Osteoblast (primary cell): ENCODE results near the gene PRR13. TPM values are rescaled to one million over a fixed set of nuclear protein-coding genes. Genes with fewer than 3 reads are reported as not detected.
"Not testable (repeated sequence)": the region's sequence is repeated elsewhere in the genome, so short reads cannot be mapped to it uniquely, and the experiment has no call there.

ENCODE experiments used
- DNase-seq: peaks from one replicate; pipeline ENCODE4 v3.0.0; 2011; ENCODE audit warnings: low spot score, mixed read lengths; ENCODE audit not compliant: insufficient read length; ENCODE audit errors: missing footprints
- H2AFZ ChIP-seq: 2 replicates; pipeline ENCODE4 v1.6.0; 2011; ENCODE audit warnings: mild to moderate bottlenecking, low read length
- H3K27ac ChIP-seq: 2 replicates; pipeline ENCODE4 v1.5.1; 2011; ENCODE audit warnings: mild to moderate bottlenecking, low read depth, low read length, moderate library complexity
- H3K27me3 ChIP-seq: 2 replicates; pipeline ENCODE4 v1.6.0; 2012; ENCODE audit warnings: mild to moderate bottlenecking, control low read depth, inconsistent platforms, low read length, moderate library complexity; ENCODE audit not compliant: insufficient read depth
- H3K36me3 ChIP-seq: 2 replicates; pipeline ENCODE4 v1.5.1; 2011; ENCODE audit warnings: mild to moderate bottlenecking, low read length, control low read depth, moderate library complexity; ENCODE audit not compliant: insufficient read depth
- H3K4me1 ChIP-seq: 2 replicates; pipeline ENCODE4 v1.5.1; 2011; ENCODE audit warnings: mild to moderate bottlenecking, low read length, control low read depth, moderate library complexity; ENCODE audit not compliant: insufficient read depth
- H3K4me2 ChIP-seq: 2 replicates; pipeline ENCODE4 v1.6.0; 2011; ENCODE audit warnings: mild to moderate bottlenecking, low read length; ENCODE audit not compliant: insufficient read depth
- H3K4me3 ChIP-seq: fragments of 200-600 bp; sonication (generic); 3 replicates; pipeline ENCODE4 v1.5.1; 2012; ENCODE audit warnings: mild to moderate bottlenecking, low read length, inconsistent platforms; ENCODE audit not compliant: insufficient read depth
- H3K79me2 ChIP-seq: 2 replicates; pipeline ENCODE4 v1.6.0; 2012; ENCODE audit warnings: mild to moderate bottlenecking, low read length, control low read depth, inconsistent platforms; ENCODE audit not compliant: insufficient read depth
- H3K9me3 ChIP-seq: 2 replicates; pipeline ENCODE4 v1.5.1; 2011; ENCODE audit warnings: low read depth, low read length, control low read depth
- H4K20me1 ChIP-seq: 2 replicates; pipeline ENCODE4 v1.6.0; 2012; ENCODE audit warnings: mild to moderate bottlenecking, low read length, control low read depth; ENCODE audit not compliant: insufficient read depth
- CTCF ChIP-seq: IDR thresholded peaks from 2 replicates; pipeline ENCODE4 v1.5.1; 2011; ENCODE audit warnings: mild to moderate bottlenecking, low read depth, low read length, moderate library complexity; ENCODE audit errors: extremely low read depth
- total RNA-seq: library from RNA; depleted of rRNA; stranded (reverse); fragments of >200 nt; gene quantifications from 2 replicates; pipeline ENCODE4 v1.2.3, GENCODE V29; 2012

Gene PRR13
- 55.0 and 64.2 TPM in 2 replicates for total RNA-seq

- Histone ChIP-seq H3K4me2 (peak within 1 kb of the TSS; percentile 92), H3K27ac (peak within 1 kb of the TSS; percentile 78), H4K20me1 (no peaks in the 10 kb centered on the region), H3K27me3 (no peaks in the 10 kb centered on the region), H3K36me3 (peaks cover 22% of the 10 kb centered on the region), H2AFZ (peak within 1 kb of the TSS; percentile 99), H3K4me1 (peaks cover 18% of the 10 kb centered on the region), H3K4me3 (peak within 1 kb of the TSS; percentile 81), H3K79me2 (peaks cover 34% of the 10 kb centered on the region), H3K9me3 (no peaks in the 10 kb centered on the region)
- DNase-seq, result peak; percentile 98
- no peak for TF ChIP-seq CTCF
These were observed at the start of gene PRR13 for GRCh38 chr12:53441040-53441833. Gene PRR13, plus strand, starts transcription at chr12:53441734. Its CDS starts 981 bp downstream, at chr12:53442715.

- Histone ChIP-seq H3K36me3 (peaks cover 10% of the 10 kb centered on the region), H4K20me1 (no peaks in the 10 kb centered on the region), H3K9me3 (no peaks in the 10 kb centered on the region)
These were observed 41.6 kb upstream of the PRR13 start for GRCh38 chr12:53399896-53400295.

GRCh38 chr12:53402351-53402750, 39.2 kb upstream of the PRR13 start:
- not testable (repeated sequence) for H3K27me3 ChIP-seq, H3K4me1 ChIP-seq, H3K4me2 ChIP-seq, H4K20me1 ChIP-seq, H3K4me3 ChIP-seq, H2AFZ ChIP-seq, H3K9me3 ChIP-seq, DNase-seq, H3K27ac ChIP-seq
- peaks cover 72% of the 10 kb centered on the region for H3K79me2 ChIP-seq
- peaks cover 10% of the 10 kb centered on the region for H3K36me3 ChIP-seq

More at GRCh38 chr12:53399896-53400295, 41.6 kb upstream of the PRR13 start:
- Histone ChIP-seq H3K4me1 (peaks cover 6% of the 10 kb centered on the region), H3K27ac (no peak overlapping the region), H3K27me3 (no peaks in the 10 kb centered on the region), H2AFZ (no peak overlapping the region), H3K4me2 (no peak overlapping the region), H3K79me2 (peaks cover 81% of the 10 kb centered on the region), H3K4me3 (no peak overlapping the region)
- TF ChIP-seq CTCF, result no peak
- no peak for DNase-seq

GRCh38 chr12:53402871-53403270, 38.7 kb upstream of the PRR13 start:
- no peak for TF ChIP-seq CTCF
- Histone ChIP-seq H3K36me3 (peaks cover 10% of the 10 kb centered on the region), H3K79me2 (peaks cover 68% of the 10 kb centered on the region), H3K4me2 (no peak overlapping the region), H2AFZ (no peak overlapping the region), H3K4me3 (no peak overlapping the region), H4K20me1 (no peaks in the 10 kb centered on the region), H3K27me3 (no peaks in the 10 kb centered on the region), H3K27ac (no peak overlapping the region), H3K4me1 (peaks cover 4% of the 10 kb centered on the region), H3K9me3 (no peaks in the 10 kb centered on the region)
- DNase-seq, result no peak
